Osteoblast (primary cell): Measurements from ENCODE around the gene WRAP73. TPM values are rescaled to one million over a fixed set of nuclear protein-coding genes. Genes with fewer than 3 reads are reported as not detected.

Experiments used
- DNase-seq: peaks from one replicate; pipeline ENCODE4 v3.0.0; 2011; ENCODE audit warnings: low spot score, mixed read lengths; ENCODE audit not compliant: insufficient read length; ENCODE audit errors: missing footprints
- H2AFZ ChIP-seq: 2 replicates; pipeline ENCODE4 v1.6.0; 2011; ENCODE audit warnings: mild to moderate bottlenecking, low read length
- H3K27ac ChIP-seq: 2 replicates; pipeline ENCODE4 v1.5.1; 2011; ENCODE audit warnings: mild to moderate bottlenecking, low read depth, low read length, moderate library complexity
- H3K27me3 ChIP-seq: 2 replicates; pipeline ENCODE4 v1.6.0; 2012; ENCODE audit warnings: mild to moderate bottlenecking, control low read depth, inconsistent platforms, low read length, moderate library complexity; ENCODE audit not compliant: insufficient read depth
- H3K36me3 ChIP-seq: 2 replicates; pipeline ENCODE4 v1.5.1; 2011; ENCODE audit warnings: mild to moderate bottlenecking, low read length, control low read depth, moderate library complexity; ENCODE audit not compliant: insufficient read depth
- H3K4me1 ChIP-seq: 2 replicates; pipeline ENCODE4 v1.5.1; 2011; ENCODE audit warnings: mild to moderate bottlenecking, low read length, control low read depth, moderate library complexity; ENCODE audit not compliant: insufficient read depth
- H3K4me2 ChIP-seq: 2 replicates; pipeline ENCODE4 v1.6.0; 2011; ENCODE audit warnings: mild to moderate bottlenecking, low read length; ENCODE audit not compliant: insufficient read depth
- H3K4me3 ChIP-seq: fragments of 200-600 bp; sonication (generic); 3 replicates; pipeline ENCODE4 v1.5.1; 2012; ENCODE audit warnings: mild to moderate bottlenecking, low read length, inconsistent platforms; ENCODE audit not compliant: insufficient read depth
- H3K79me2 ChIP-seq: 2 replicates; pipeline ENCODE4 v1.6.0; 2012; ENCODE audit warnings: mild to moderate bottlenecking, low read length, control low read depth, inconsistent platforms; ENCODE audit not compliant: insufficient read depth
- H3K9me3 ChIP-seq: 2 replicates; pipeline ENCODE4 v1.5.1; 2011; ENCODE audit warnings: low read depth, low read length, control low read depth
- H4K20me1 ChIP-seq: 2 replicates; pipeline ENCODE4 v1.6.0; 2012; ENCODE audit warnings: mild to moderate bottlenecking, low read length, control low read depth; ENCODE audit not compliant: insufficient read depth
- total RNA-seq: library from RNA; depleted of rRNA; stranded (reverse); fragments of >200 nt; gene quantifications from 2 replicates; pipeline ENCODE4 v1.2.3, GENCODE V29; 2012
- TF ChIP-seq, protein P1 (sequence below): IDR thresholded peaks from 2 replicates; pipeline ENCODE4 v1.5.1; 2011; ENCODE audit warnings: mild to moderate bottlenecking, low read depth, low read length, moderate library complexity; ENCODE audit errors: extremely low read depth

Gene WRAP73
- total RNA-seq, 1 donor = 9.8 TPM

DNA sequence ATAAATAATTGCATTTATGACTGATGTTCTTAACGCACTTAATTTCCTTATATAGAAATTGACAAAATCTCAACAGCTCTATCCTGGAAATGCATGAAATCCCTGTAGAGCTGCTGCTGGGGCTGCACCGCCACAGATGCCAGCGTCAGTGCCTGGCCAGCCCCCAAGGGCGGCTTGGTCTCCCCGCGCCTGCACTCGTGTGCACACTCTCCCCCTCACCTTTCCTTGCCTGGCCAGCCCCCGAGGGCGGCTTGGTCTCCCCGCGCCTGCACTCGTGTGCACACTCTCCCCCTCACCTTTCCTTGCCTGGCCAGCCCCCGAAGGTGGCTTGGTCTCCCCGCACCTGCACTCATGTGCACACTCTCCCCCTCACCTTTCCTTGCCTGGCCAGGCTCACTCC, 13.8 kb downstream of the WRAP73 start:
- no peaks in the 10 kb centered on the region for H4K20me1 ChIP-seq
- no peak for DNase-seq
- H2AFZ ChIP-seq = no peak overlapping the region
- peaks cover 41% of the 10 kb centered on the region for H3K36me3 ChIP-seq
- H3K27ac ChIP-seq = no peak overlapping the region
- TF ChIP-seq, protein P1, sequence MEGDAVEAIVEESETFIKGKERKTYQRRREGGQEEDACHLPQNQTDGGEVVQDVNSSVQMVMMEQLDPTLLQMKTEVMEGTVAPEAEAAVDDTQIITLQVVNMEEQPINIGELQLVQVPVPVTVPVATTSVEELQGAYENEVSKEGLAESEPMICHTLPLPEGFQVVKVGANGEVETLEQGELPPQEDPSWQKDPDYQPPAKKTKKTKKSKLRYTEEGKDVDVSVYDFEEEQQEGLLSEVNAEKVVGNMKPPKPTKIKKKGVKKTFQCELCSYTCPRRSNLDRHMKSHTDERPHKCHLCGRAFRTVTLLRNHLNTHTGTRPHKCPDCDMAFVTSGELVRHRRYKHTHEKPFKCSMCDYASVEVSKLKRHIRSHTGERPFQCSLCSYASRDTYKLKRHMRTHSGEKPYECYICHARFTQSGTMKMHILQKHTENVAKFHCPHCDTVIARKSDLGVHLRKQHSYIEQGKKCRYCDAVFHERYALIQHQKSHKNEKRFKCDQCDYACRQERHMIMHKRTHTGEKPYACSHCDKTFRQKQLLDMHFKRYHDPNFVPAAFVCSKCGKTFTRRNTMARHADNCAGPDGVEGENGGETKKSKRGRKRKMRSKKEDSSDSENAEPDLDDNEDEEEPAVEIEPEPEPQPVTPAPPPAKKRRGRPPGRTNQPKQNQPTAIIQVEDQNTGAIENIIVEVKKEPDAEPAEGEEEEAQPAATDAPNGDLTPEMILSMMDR = no peak
- no peaks in the 10 kb centered on the region for H3K9me3 ChIP-seq
- H3K79me2 ChIP-seq = no peaks in the 10 kb centered on the region
- H3K4me1 ChIP-seq = no peaks in the 10 kb centered on the region
- no peak overlapping the region for H3K4me3 ChIP-seq
- no peak overlapping the region for H3K4me2 ChIP-seq
- H3K27me3 ChIP-seq = no peaks in the 10 kb centered on the region

DNA sequence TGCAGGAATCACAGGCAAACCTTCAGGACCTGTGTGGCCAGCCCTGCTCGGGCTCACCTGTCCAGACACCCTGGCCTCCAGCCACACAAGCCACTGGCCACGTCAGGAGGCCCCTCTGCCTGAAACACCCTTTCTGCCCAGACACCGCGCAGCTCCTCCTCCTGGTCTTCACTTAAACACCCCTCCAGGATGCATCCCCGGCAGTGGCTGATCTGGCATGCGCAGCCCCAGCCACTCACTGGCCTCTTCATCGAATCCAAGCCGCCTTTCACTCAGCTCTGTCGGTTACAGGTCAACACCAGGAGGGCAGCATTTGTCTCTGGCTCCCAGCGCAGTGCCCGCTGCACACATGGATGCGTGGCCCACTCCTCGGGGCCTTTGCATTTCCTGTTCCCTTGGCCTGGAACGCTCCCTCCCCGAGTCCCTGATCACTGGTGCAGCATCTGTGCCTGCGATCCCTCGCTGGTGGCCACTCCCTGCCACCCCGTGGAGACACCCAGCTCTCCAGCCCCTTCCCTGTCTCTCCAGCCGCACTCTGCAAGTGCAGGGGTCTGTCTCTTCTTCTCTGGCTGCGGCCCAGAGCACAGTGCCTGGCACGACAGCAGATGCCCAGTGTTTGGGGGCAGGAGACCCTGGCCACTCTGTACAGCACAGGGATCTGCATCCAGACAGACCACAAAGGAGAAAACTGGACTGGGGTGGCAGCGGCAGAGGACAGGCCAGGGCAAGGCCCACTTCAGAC, 15.7 kb downstream of the WRAP73 start:
- TF ChIP-seq, protein P1 = no peak
- no peak overlapping the region for H3K27ac ChIP-seq
- H3K4me3 ChIP-seq = no peak overlapping the region
- no peak overlapping the region for H3K4me2 ChIP-seq
- no peaks in the 10 kb centered on the region for H3K4me1 ChIP-seq
- no peaks in the 10 kb centered on the region for H3K9me3 ChIP-seq
- no peaks in the 10 kb centered on the region for H3K27me3 ChIP-seq
- peaks cover 45% of the 10 kb centered on the region for H3K36me3 ChIP-seq
- peak; percentile 35 for DNase-seq
- H3K79me2 ChIP-seq = no peaks in the 10 kb centered on the region
- no peaks in the 10 kb centered on the region for H4K20me1 ChIP-seq
- H2AFZ ChIP-seq = no peak overlapping the region

DNA sequence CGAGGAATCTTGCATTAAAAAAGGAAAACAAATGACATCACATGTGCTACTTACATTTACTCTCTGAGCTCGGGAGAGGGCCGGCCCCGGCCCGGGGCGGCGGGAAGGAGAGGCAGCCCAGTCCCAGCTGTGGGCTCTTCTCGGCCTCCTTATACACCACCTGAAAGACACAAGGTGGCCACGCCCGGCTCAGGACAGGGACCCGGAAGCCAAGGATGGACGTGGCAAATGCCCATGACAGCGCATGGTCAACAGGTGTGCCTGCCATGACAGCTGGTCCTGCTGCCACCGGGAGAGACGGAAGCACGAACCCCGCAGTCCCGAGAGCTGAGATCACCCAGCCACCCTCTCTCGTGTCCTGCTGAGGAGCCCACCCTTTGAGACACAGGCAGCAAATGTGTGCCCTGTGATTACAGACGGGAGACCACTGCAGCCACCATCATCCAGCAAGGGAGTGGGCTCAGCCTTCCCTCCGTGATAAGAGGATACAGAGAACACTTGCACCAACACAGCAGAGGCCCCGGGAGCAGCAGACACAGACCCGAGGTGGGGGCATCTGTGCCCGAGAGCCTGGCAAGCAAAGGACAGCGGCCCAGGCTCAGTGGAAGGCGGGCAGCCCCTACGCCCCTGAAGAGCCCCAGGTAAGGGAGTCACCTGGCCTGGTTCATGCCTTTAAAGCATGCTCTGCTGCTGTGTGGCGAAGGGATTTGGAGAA, 16.4 kb downstream of the WRAP73 start:
- Histone ChIP-seq H4K20me1 (no peaks in the 10 kb centered on the region), H3K79me2 (no peaks in the 10 kb centered on the region), H3K9me3 (no peaks in the 10 kb centered on the region), H3K36me3 (peaks cover 47% of the 10 kb centered on the region), H3K4me2 (no peak overlapping the region), H3K4me3 (no peak overlapping the region), H3K27ac (no peak overlapping the region), H3K4me1 (no peaks in the 10 kb centered on the region), H3K27me3 (no peaks in the 10 kb centered on the region), H2AFZ (no peak overlapping the region)
- TF ChIP-seq, protein P1 = no peak
- DNase-seq = no peak

DNA sequence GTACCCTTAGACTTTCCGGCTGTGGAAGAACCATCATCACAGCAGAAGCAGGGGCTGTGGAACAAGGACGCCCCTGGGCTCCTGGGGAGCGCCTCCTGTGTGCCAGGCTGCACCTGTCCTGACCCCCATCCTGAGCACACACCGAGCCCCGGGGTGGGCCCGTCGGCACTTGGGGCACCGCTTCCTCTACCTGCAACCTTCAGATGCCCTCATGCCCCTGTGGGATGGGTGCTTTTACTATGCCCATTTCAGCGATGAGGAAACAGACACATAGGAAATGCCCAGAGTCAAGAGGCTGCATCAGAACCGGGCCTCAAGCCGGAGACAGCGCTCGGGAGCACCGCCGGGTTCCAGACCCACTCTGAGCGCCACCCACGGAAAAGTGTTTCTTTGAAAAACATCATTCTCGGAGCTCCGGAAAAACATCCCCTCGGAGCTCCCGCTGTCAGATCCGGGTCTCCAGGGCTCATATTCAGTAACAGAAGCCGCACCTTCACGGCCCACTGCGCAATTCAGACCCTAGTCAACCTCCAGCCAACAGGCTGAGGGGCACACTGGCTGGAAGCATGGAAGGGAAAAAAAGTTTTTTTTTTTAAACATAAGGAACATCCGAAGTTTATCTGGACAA, 17.1 kb downstream of the WRAP73 start:
- Histone ChIP-seq H2AFZ (no peak overlapping the region), H3K4me1 (no peaks in the 10 kb centered on the region), H3K27ac (no peak overlapping the region), H4K20me1 (no peaks in the 10 kb centered on the region), H3K36me3 (peaks cover 47% of the 10 kb centered on the region), H3K9me3 (no peaks in the 10 kb centered on the region), H3K79me2 (no peaks in the 10 kb centered on the region), H3K4me2 (no peak overlapping the region), H3K27me3 (no peaks in the 10 kb centered on the region), H3K4me3 (no peak overlapping the region)
- DNase-seq = peak; percentile 83
- TF ChIP-seq, protein P1 = no peak
